ENCODE data around the gene PLXNA2. TPM values are rescaled to one million over a fixed set of nuclear protein-coding genes. Genes with fewer than 3 reads are reported as not detected.

PLXNA2 gene
- total RNA-seq, 1 experiment from 2014 or later, result 0.89 TPM

GRCh38 chr1:208174731-208175507 is 69.3 kb downstream of the PLXNA2 start:
- no TSS peak for BruUV-seq (replicated peaks)
- H3K4me2 ChIP-seq (ENCODE audit: low read length), result no peak overlapping the region
- POLR2A ChIA-PET, result no interaction called here
- intact Hi-C loops (cut with micrococcal nuclease), result no loop called here
- peaks cover 6 to 8% of the 10 kb centered on the region in 2 experiments; a peak in 3 of 4 replicates for H3K4me1 ChIP-seq (ENCODE audit: control insufficient read depth in 1 of 2, insufficient read depth in 2 of 2, low read length in 2 of 2)
- no peaks in the 10 kb centered on the region for H4K20me1 ChIP-seq (ENCODE audit: insufficient read depth)
- TF ChIP-seq ELF1 (IDR thresholded peaks at IDR 0.05; ENCODE audit: borderline replicate concordance, low read depth), result no peak
- no peak for TF ChIP-seq RAD21 (IDR thresholded peaks at IDR 0.05; ENCODE audit: low read depth)
- no peak for TF ChIP-seq CBX3 (IDR thresholded peaks at IDR 0.05; ENCODE audit: low read depth)
- TF ChIP-seq POLR2AphosphoS5 (IDR thresholded peaks at IDR 0.05; ENCODE audit: low read depth, low read length), result no peak
- no peak for TF ChIP-seq SRF (IDR thresholded peaks at IDR 0.05; ENCODE audit: low read depth)
- TF ChIP-seq ZNF274 (IDR thresholded peaks at IDR 0.05; ENCODE audit: low read depth, low read length), result no peak
- H3K9ac ChIP-seq (ENCODE audit: low read length), result no peak overlapping the region
- ATAC-seq (no peak), DNase-seq (ENCODE audit: low read depth, low spot score) (no peak)
- no peaks in the 10 kb centered on the region for H3K9me3 ChIP-seq (ENCODE audit: control insufficient read depth in 1 of 2, insufficient read depth in 1 of 2, low read depth in 1 of 2, low read length in 2 of 2)
- H3K27me3 ChIP-seq (ENCODE audit: insufficient read depth, low read length), result 0 out of 2 replicates have a peak, but pooled peaks cover 8% of the 10 kb centered on the region
- no peaks in the 10 kb centered on the region for H3K36me3 ChIP-seq (ENCODE audit: control insufficient read depth in 1 of 2, insufficient read depth in 2 of 2, low read length in 2 of 2)
- no peak overlapping the region for H2AFZ ChIP-seq (ENCODE audit: low read depth, low read length, poor library complexity, severe bottlenecking)
- H3K27ac ChIP-seq (ENCODE audit: low read depth, low read length), result no peak overlapping the region
- RAD21 ChIA-PET (ENCODE audit: low non-redundant PET in 1 of 2, low total read pairs in 2 of 2, uncharacterized antibody in 2 of 2, unreplicated experiment in 2 of 2), result no interaction called here
- H3K9me2 ChIP-seq (ENCODE audit: insufficient read depth), result no peaks in the 10 kb centered on the region
- no peaks in the 10 kb centered on the region for H3K79me2 ChIP-seq (ENCODE audit: insufficient read depth, low read length)
- H3K4me3 ChIP-seq (replicated peaks in 1 of 2; ENCODE audit: low read depth in 1 of 2, low read length in 2 of 2), result no peak overlapping the region
- CTCF ChIA-PET, result no interaction called here

- H3K4me3 ChIP-seq (replicated peaks in 1 of 2; ENCODE audit: low read depth in 1 of 2, low read length in 2 of 2), result no peak overlapping the region
- no peaks in the 10 kb centered on the region for H3K9me3 ChIP-seq (ENCODE audit: control insufficient read depth in 1 of 2, insufficient read depth in 1 of 2, low read depth in 1 of 2, low read length in 2 of 2)
- peaks cover 6 to 8% of the 10 kb centered on the region in 2 experiments; a peak in 3 of 4 replicates for H3K4me1 ChIP-seq (ENCODE audit: control insufficient read depth in 1 of 2, insufficient read depth in 2 of 2, low read length in 2 of 2)
- no peak overlapping the region for H2AFZ ChIP-seq (ENCODE audit: low read depth, low read length, poor library complexity, severe bottlenecking)
- ChIA-PET CTCF (no interaction called here), POLR2A (no interaction called here), RAD21 (ENCODE audit: low non-redundant PET in 1 of 2, low total read pairs in 2 of 2, uncharacterized antibody in 2 of 2, unreplicated experiment in 2 of 2) (no interaction called here)
- H3K36me3 ChIP-seq (ENCODE audit: control insufficient read depth in 1 of 2, insufficient read depth in 2 of 2, low read length in 2 of 2), result no peaks in the 10 kb centered on the region
- H3K27me3 ChIP-seq (ENCODE audit: insufficient read depth, low read length), result 0 out of 2 replicates have a peak, but pooled peaks cover 8% of the 10 kb centered on the region
- no peaks in the 10 kb centered on the region for H3K9me2 ChIP-seq (ENCODE audit: insufficient read depth)
- no peak overlapping the region for H3K9ac ChIP-seq (ENCODE audit: low read length)
- no peak overlapping the region for H3K4me2 ChIP-seq (ENCODE audit: low read length)
- no TSS peak for BruUV-seq (replicated peaks)
- H3K79me2 ChIP-seq (ENCODE audit: insufficient read depth, low read length), result no peaks in the 10 kb centered on the region
- no peak for ATAC-seq
- no peak for DNase-seq (ENCODE audit: low read depth, low spot score)
- no peak overlapping the region for H3K27ac ChIP-seq (ENCODE audit: low read depth, low read length)
- no peaks in the 10 kb centered on the region for H4K20me1 ChIP-seq (ENCODE audit: insufficient read depth)
- no peak for TF ChIP-seq EGR1 (IDR thresholded peaks at IDR 0.05; ENCODE audit: low read depth)
- no peak for TF ChIP-seq REST (IDR thresholded peaks at IDR 0.05; ENCODE audit: low read depth)
- no peak for TF ChIP-seq JUND (IDR thresholded peaks at IDR 0.05)
- no peak for TF ChIP-seq SP1 (IDR thresholded peaks at IDR 0.05; ENCODE audit: low read depth)
- TF ChIP-seq SRF (IDR thresholded peaks at IDR 0.05; ENCODE audit: low read depth), result no peak
- no peak for TF ChIP-seq YY1 (IDR thresholded peaks at IDR 0.05; ENCODE audit: extremely low read depth, insufficient replicate concordance, low read depth, low read length)
- TF ChIP-seq CBX3 (IDR thresholded peaks at IDR 0.05; ENCODE audit: low read depth), result no peak
- intact Hi-C loops (cut with micrococcal nuclease), result no loop called here
These were observed 70.0 kb downstream of the PLXNA2 start for GRCh38 chr1:208174200-208174599.

Data from HCT116 (cell line).